ENCODE data around the gene NOL3. TPM values are rescaled to one million over a fixed set of nuclear protein-coding genes. Genes with fewer than 3 reads are reported as not detected.

Gene NOL3
- total RNA-seq, 1 donor from 2014 or later, result 37.9 TPM

GRCh38 chr16:67199011-67199807 lies 28.9 kb downstream of the NOL3 start, which contains the start of gene ELMO3:
Gene ELMO3 (plus strand): TSS chr16:67199131. CDS start chr16:67199327, 196 bp downstream.
- intact Hi-C loops (cut with DNase I), result no loop called here
- no peak for DNase-seq (ENCODE audit: low spot score)
- ATAC-seq, result peak; percentile 45

- peak; percentile 25 for ATAC-seq
- intact Hi-C loops (cut with DNase I), result no loop called here
- DNase-seq (ENCODE audit: low spot score), result no peak
Measured at GRCh38 chr16:67199808-67200198, 29.5 kb downstream of the NOL3 start.

GRCh38 chr16:67200491-67200890 lies 30.2 kb downstream of the NOL3 start:
- intact Hi-C loops (cut with DNase I), result no loop called here
- ATAC-seq (no peak), DNase-seq (ENCODE audit: low spot score) (no peak)

GRCh38 chr16:67201411-67202345 lies 31.3 kb downstream of the NOL3 start:
- intact Hi-C loops (cut with DNase I), result no loop called here
- DNase-seq (ENCODE audit: low spot score) (no peak), ATAC-seq (no peak)

- DNase-seq (ENCODE audit: low spot score) (no peak), ATAC-seq (no peak)
- intact Hi-C loops (cut with DNase I), result no loop called here
Measured at GRCh38 chr16:67202426-67202825, 32.1 kb downstream of the NOL3 start.

- no peak for DNase-seq (ENCODE audit: low spot score)
- ATAC-seq, result no peak
- intact Hi-C loops (cut with DNase I), result no loop called here
Measured at GRCh38 chr16:67202956-67203493, 32.7 kb downstream of the NOL3 start.

- DNase-seq (ENCODE audit: low spot score) (no peak), ATAC-seq (no peak)
- intact Hi-C loops (cut with DNase I), result no loop called here
Measured at GRCh38 chr16:67204076-67204475, 33.7 kb downstream of the NOL3 start.

GRCh38 chr16:67206129-67206837 lies 35.9 kb downstream of the NOL3 start:
- DNase-seq (ENCODE audit: low spot score) (no peak), ATAC-seq (no peak)
- intact Hi-C loops (cut with DNase I), result no loop called here

- ATAC-seq, result peak; percentile 23
- intact Hi-C loops (cut with DNase I), result no loop called here
- DNase-seq (ENCODE audit: low spot score), result no peak
Measured at GRCh38 chr16:67206838-67207248, 36.5 kb downstream of the NOL3 start.

GRCh38 chr16:67207249-67208091 lies 37.1 kb downstream of the NOL3 start:
- no peak for ATAC-seq
- DNase-seq (ENCODE audit: low spot score), result no peak
- intact Hi-C loops (cut with DNase I), result no loop called here

GRCh38 chr16:67208154-67208896 lies 38.0 kb downstream of the NOL3 start:
- DNase-seq (ENCODE audit: low spot score) (no peak), ATAC-seq (no peak)
- intact Hi-C loops (cut with DNase I), result no loop called here

GRCh38 chr16:67209565-67209964 lies 39.2 kb downstream of the NOL3 start:
- intact Hi-C loops (cut with DNase I), result no loop called here
- no peak for DNase-seq (ENCODE audit: low spot score)
- ATAC-seq, result no peak

- no peak for DNase-seq (ENCODE audit: low spot score)
- ATAC-seq, result no peak
- intact Hi-C loops (cut with DNase I), result no loop called here
Measured at GRCh38 chr16:67210069-67210937, 40.0 kb downstream of the NOL3 start.

- no peak for DNase-seq (ENCODE audit: low spot score)
- ATAC-seq, result no peak
- intact Hi-C loops (cut with DNase I), result no loop called here
Measured at GRCh38 chr16:67211674-67212073, 41.3 kb downstream of the NOL3 start.

GRCh38 chr16:67212766-67213165 lies 42.4 kb downstream of the NOL3 start:
- DNase-seq (ENCODE audit: low spot score), result no peak
- ATAC-seq, result no peak
- intact Hi-C loops (cut with DNase I), result no loop called here

GRCh38 chr16:67213197-67214019 lies 43.1 kb downstream of the NOL3 start:
- ATAC-seq (no peak), DNase-seq (ENCODE audit: low spot score) (no peak)
- intact Hi-C loops (cut with DNase I), result no loop called here

All from sciatic nerve (tissue), 2 donors.